DMS153 treated with DMSO at 0.1 percent for 48 hours (cell line): ENCODE data around the gene NEURL4.
A peak's percentile ranks its signal among the peaks of the same experiment; 100 is the strongest.

Experiments
- DNase-seq: peaks from one replicate; lab custom pipeline; 2025; ENCODE audit not compliant: unreplicated experiment; lab: John Stamatoyannopoulos, UW

Gene NEURL4

GRCh38 chr17:7306911-7307685 lies 22.0 kb downstream of the NEURL4 start, which contains the start of gene EIF5A:
Gene EIF5A, plus strand, starts transcription at chr17:7307628. Its CDS starts 2,008 bp downstream, at chr17:7309636.
- DNase-seq = peak; percentile 78

- DNase-seq = no peak
These were observed 25.0 kb downstream of the NEURL4 start for GRCh38 chr17:7304179-7304578.

DNA sequence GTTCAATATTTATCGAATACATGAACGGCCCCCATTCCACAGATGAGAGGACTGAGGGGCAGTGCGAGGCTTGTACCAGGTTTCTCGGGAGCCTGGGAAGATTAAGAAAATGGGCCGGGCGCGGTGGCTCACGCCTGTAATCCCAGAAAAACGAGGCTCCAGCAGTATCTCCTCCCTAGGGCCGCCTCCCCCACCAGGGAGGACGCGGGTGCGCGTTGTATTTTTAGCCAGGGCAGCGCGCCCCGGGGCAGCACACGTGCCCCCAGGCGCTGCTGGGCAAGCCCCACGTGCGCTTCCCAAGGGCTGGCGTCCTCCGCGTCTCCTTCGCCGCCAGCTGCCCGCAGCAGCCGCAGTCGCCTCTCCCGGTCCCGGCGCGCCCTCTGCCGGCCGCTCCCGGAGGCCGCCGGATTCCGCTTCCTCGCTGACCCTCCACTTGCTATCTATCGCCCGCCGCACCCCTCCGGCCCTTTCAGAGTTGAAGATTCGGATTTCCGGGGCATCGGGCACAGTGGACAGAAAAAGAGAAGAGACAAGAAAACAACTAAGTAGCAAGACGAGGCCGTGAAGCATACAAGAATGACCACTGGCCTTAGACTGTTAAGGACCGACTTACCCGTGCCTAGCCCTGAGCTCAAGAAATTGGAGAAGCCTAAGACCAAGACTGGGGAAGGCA lies 32.8 kb downstream of the NEURL4 start:
- DNase-seq = peak; percentile 2

DNA sequence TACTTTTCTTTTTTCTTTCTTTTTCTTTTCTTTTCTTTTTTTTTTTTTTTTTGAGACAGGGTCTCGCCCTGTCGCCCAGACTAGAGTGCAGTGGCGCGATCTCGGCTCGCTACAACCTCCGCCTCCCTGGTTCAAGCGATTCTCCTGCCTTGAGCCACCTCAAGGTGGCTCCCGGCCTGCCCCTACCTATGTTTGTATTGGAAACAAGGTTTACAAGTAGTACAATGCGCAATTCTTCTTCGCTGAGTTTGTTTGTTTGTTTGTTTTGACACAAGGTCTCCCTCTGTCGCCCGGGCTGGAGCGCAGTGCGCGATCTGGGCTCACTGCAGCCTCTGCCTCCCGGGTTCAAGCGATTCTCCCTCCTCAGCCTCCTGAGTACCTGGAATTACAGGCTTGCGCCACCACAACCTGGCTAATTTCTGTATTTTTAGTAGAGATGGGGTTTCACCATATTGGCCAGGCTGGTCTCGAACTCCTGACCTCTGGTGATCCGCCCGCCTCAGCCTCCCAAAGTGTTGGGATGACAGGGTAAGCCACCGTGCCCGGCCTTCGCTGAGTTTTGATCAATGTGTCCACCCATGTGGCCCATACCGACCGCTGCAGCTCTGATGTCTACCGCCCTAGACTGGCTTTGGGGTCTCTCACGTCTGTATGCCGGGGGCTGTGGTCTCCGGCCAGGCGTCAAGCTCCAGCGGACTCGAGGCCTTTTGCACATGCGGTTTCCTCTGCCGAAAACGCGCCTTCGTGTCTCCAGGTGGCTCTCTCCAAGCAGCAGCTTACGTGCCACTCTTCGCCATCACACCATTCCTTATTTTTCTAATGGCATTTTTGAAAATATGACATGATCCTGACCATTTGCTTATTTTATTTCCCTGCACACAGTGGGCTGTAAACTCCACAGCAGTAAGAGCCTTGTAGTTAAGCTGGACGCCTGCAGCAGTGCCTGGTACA lies 33.6 kb downstream of the NEURL4 start:
- no peak for DNase-seq

GRCh38 chr17:7294614-7295153 lies 34.5 kb downstream of the NEURL4 start, which contains the start of gene YBX2:
Gene YBX2, minus strand, starts transcription at chr17:7294639. Its CDS starts 139 bp downstream, at chr17:7294500.
- DNase-seq = peak; percentile 76

GRCh38 chr17:7293816-7294613 lies 35.1 kb downstream of the NEURL4 start:
- DNase-seq = peak; percentile 15

GRCh38 chr17:7293159-7293558 lies 36.0 kb downstream of the NEURL4 start:
- DNase-seq = no peak

DNA sequence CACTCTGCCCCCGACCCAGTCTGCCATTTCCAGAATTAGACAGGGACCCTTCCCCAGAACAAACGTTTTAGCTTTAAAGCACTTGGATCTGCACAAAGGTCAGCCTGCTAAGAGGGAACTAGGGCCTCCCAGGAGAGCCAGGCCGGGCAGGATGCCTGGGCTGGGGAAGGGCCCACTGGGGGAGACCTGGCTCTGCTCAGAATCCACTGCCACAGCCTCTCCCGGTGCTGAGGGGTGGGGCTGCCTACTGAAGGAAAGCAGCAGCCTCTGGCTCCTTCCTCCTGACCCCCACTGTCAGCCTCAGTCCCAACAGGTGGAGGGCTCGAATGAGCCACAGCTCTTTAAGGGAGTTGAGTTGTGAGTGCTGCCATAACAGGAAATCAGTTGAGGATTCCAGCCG lies 36.4 kb downstream of the NEURL4 start:
- DNase-seq = no peak

DNA sequence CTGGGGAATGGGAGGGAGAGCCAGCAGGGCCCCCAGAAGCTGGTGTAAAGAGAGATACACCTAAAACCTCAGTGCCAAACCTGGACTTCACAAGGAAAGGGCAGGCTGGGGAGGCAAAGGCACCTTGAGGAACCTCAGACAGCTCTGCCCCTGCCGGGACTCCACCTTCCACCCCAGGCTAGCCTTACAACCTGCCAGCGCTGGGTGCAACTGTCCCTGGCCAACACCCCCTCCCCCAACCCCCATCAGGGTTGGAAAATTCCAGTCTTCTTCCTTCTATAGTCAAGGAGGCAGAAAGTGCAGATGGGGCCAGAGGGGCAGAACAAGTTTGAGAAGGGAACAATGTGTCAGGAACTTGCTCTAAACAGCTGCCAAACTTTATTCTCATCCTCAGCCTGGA lies 36.9 kb downstream of the NEURL4 start:
- no peak for DNase-seq

- DNase-seq = no peak
These were observed 38.5 kb downstream of the NEURL4 start for GRCh38 chr17:7290685-7291084.

DNA sequence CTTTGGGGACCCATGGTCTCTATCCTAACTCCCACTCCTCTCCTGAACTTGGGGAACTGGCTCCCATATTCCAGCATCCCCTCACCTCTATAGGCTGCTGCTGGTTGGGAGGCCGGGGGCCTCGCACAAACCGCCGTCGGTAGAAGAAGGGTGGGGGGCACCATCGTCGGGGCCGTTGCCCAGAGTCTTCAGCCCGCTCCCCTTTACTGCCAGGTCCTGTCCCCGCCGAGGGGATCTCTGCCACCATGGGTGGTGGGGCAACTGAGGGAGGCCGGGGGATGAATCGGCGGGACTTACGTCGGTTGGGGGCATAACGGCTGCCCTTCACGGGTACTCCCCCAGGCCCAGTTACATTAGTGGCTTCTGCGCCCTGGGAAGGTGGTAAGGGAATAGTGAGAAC lies 39.0 kb downstream of the NEURL4 start:
- DNase-seq = no peak

- no peak for DNase-seq
These were observed 39.7 kb downstream of the NEURL4 start for GRCh38 chr17:7289256-7290032.

DNA sequence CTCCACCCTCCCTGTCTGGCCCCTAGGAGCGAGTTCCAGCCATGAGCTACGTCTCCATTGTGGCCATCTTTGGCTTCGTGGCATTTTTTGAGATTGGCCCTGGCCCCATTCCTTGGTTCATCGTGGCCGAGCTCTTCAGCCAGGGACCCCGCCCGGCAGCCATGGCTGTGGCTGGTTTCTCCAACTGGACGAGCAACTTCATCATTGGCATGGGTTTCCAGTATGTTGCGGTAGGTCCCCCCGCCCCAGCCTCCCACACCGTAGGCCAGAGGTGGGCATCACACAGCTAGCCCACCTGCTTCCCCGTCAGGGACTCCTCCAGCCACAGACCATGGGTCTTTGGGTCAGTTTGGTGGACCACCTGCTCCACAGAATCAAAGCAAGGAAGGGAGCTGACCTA lies 43.5 kb downstream of the NEURL4 start:
- no peak for DNase-seq

DNA sequence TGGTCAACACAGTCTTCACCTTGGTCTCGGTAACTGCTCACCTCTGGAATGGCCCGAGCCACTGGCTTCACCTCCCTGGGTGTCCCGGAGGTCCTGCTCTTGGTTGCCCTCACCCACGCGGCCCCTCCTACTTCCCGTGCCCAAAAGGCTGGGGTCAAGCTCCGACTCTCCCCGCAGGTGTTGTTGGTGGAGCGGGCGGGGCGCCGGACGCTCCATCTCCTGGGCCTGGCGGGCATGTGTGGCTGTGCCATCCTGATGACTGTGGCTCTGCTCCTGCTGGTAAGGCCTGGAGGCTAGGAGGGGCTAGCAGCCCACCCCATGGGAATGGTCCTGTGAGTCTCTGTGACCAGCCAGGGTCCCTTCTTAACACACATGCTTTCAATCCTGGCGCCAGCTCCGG lies 44.2 kb downstream of the NEURL4 start:
- DNase-seq = no peak

- no peak for DNase-seq
These were observed 45.5 kb downstream of the NEURL4 start for GRCh38 chr17:7283471-7284216.

DNA sequence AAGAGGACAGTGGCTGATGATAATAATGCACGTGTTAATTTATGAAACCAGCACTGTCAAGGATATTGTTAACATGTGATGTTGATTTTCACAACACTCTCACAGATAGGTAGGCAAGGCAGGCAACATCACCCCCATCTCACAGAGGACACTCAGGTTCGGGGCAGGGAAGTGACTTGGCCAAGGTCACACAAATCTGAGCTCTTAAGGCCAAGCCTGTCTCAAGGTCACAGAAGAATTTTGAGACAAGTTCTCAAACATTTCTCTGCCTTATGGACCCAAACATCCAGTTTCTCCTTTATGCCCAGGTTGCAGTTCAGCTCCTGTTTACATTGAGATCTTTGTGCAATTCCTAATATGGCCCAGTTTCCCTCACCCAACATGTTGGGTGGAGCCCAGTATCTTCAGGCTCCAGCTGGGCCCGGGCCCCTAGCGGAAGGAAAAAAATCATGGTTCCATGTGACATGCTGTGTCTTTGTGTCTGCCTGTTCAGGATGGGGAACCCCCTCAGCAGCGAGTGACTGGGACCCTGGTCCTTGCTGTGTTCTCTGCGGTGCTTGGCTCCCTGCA lies 46.3 kb downstream of the NEURL4 start:
- no peak for DNase-seq

DNA sequence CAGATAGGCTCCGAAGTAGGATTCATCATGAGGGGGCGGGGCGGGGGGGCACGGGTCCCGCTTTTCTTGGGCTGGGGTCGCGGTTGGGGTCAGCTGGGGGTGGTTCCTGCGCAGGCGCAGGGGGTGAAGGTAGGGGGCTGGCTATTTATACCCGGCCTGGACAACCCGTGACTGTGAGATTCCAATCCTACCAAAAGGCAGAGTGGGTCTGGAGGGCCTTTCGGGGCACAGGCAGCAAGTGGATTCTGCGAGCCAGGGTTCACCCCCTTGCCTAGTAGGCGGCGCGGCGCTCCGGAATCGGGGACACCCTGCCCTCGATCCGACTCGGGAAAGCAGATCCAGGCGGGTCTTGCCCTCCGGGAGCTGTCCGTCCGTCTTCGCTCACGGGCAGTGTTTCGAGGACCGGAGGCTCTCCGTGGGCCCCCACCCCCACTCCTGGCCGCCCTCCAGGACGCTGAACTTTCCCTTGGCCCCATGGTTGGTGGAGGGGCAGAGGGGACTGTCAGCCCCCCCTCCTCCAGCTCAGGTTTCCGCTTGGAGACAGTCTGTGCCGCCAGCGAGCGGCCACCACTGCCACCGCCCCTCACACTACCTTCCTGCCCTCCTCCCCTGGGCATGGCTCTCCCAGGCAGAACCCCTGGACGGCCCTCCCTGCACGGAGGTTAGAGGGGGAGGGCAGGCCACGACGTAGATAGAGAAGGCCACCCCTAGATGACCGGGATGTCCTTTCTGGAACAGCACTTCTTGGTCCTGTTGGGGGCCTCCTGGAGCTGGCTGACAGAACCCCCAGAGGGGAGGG lies 47.0 kb downstream of the NEURL4 start:
- DNase-seq = no peak
